ENCODE measurements around the gene EXOC8.

- TF ChIP-seq CTCF (IDR thresholded peaks at IDR 0.05), result no peak
- no peak for TF ChIP-seq BHLHE40 (IDR thresholded peaks at IDR 0.05; ENCODE audit: low read depth, low read length)
- no peak for TF ChIP-seq PBX3 (IDR thresholded peaks at IDR 0.05)
- TF ChIP-seq SREBF2 (IDR thresholded peaks at IDR 0.05), result no peak
- no peak for TF ChIP-seq EP300 (IDR thresholded peaks at IDR 0.05)
- no peak for TF ChIP-seq POLR2A (IDR thresholded peaks at IDR 0.05; ENCODE audit: low read length)
- no peak for TF ChIP-seq USF2 (IDR thresholded peaks at IDR 0.05)
- TF ChIP-seq MYC (IDR thresholded peaks at IDR 0.05; ENCODE audit: borderline replicate concordance, low read length), result no peak
- TF ChIP-seq PHF8 (IDR thresholded peaks at IDR 0.05; ENCODE audit: borderline replicate concordance, low read depth), result no peak
Measured at GRCh38 chr1:231355171-231355570, 17.5 kb upstream of the EXOC8 start.
